ENCODE data around the gene GRM8.

- no peak for TF ChIP-seq PKNOX1 (IDR thresholded peaks at IDR 0.05)
- TF ChIP-seq ARNT (IDR thresholded peaks at IDR 0.05) = no peak
- no peak for TF ChIP-seq FOXM1 (IDR thresholded peaks at IDR 0.05; ENCODE audit: borderline replicate concordance)
- TF ChIP-seq HDGF (IDR thresholded peaks at IDR 0.05; ENCODE audit: borderline replicate concordance) = no peak
- TF ChIP-seq BHLHE40 (IDR thresholded peaks at IDR 0.05; ENCODE audit: borderline replicate concordance) = no peak
- TF ChIP-seq SP1 (IDR thresholded peaks at IDR 0.05) = no peak
- TF ChIP-seq FOXK2 (IDR thresholded peaks at IDR 0.05) = no peak
- TF ChIP-seq NFRKB (IDR thresholded peaks at IDR 0.05) = no peak
- no peak for TF ChIP-seq LEF1 (IDR thresholded peaks at IDR 0.05; ENCODE audit: borderline replicate concordance)
- TF ChIP-seq ZNF384 (IDR thresholded peaks at IDR 0.05) = no peak
Observed at GRCh38 chr7:126820925-126821324, 431.8 kb downstream of the GRM8 start.

Data from HEK293T (cell line).